ENCODE data around the gene KIFAP3.

Gene KIFAP3

GRCh38 chr1:169904834-169905233 lies 169.7 kb downstream of the KIFAP3 start:
- no peak for FAIRE-seq
- no peak for TF ChIP-seq POLR2A (IDR thresholded peaks at IDR 0.05; ENCODE audit: low read depth, low read length)

GRCh38 chr1:169902751-169903150 lies 171.7 kb downstream of the KIFAP3 start:
- no peak for DNase-seq (ENCODE audit: insufficient read length, low spot score)
- no peak for FAIRE-seq

More at GRCh38 chr1:169904834-169905233, 169.7 kb downstream of the KIFAP3 start:
- no peak for DNase-seq (ENCODE audit: insufficient read length, low spot score)

GRCh38 chr1:169901115-169901514 lies 173.4 kb downstream of the KIFAP3 start:
- no peak for DNase-seq (ENCODE audit: insufficient read length, low spot score)
- TF ChIP-seq POLR2A (IDR thresholded peaks at IDR 0.05; ENCODE audit: low read depth, low read length), result no peak
- no peak for FAIRE-seq

More at GRCh38 chr1:169902751-169903150, 171.7 kb downstream of the KIFAP3 start:
- TF ChIP-seq POLR2A (IDR thresholded peaks at IDR 0.05; ENCODE audit: low read depth, low read length), result no peak

GRCh38 chr1:169900571-169900970 lies 173.9 kb downstream of the KIFAP3 start:
- DNase-seq (ENCODE audit: insufficient read length, low spot score) (no peak), FAIRE-seq (no peak)
- no peak for TF ChIP-seq POLR2A (IDR thresholded peaks at IDR 0.05; ENCODE audit: low read depth, low read length)

- FAIRE-seq (no peak), DNase-seq (ENCODE audit: insufficient read length, low spot score) (no peak)
- no peak for TF ChIP-seq POLR2A (IDR thresholded peaks at IDR 0.05; ENCODE audit: low read depth, low read length)
These were observed 174.8 kb downstream of the KIFAP3 start for GRCh38 chr1:169899519-169900217.

GRCh38 chr1:169896013-169896412 lies 178.5 kb downstream of the KIFAP3 start:
- no peak for TF ChIP-seq POLR2A (IDR thresholded peaks at IDR 0.05; ENCODE audit: low read depth, low read length)
- DNase-seq (ENCODE audit: insufficient read length, low spot score), result no peak
- no peak for FAIRE-seq

- DNase-seq (ENCODE audit: insufficient read length, low spot score) (no peak), FAIRE-seq (no peak)
- no peak for TF ChIP-seq POLR2A (IDR thresholded peaks at IDR 0.05; ENCODE audit: low read depth, low read length)
These were observed 179.9 kb downstream of the KIFAP3 start for GRCh38 chr1:169894424-169895145.

- FAIRE-seq (peak; percentile 83), DNase-seq (ENCODE audit: insufficient read length, low spot score) (peak; percentile 96)
- peak; percentile 64 for TF ChIP-seq POLR2A (IDR thresholded peaks at IDR 0.05; ENCODE audit: low read depth, low read length)
These were observed 180.7 kb downstream of the KIFAP3 start, which contains the start of gene SCYL3 for GRCh38 chr1:169893645-169894423. Gene SCYL3, minus strand, starts transcription at chr1:169893896. Its CDS starts 5,056 bp downstream, at chr1:169888840.

- DNase-seq (ENCODE audit: insufficient read length, low spot score), result peak; percentile 62
- FAIRE-seq, result no peak
- TF ChIP-seq POLR2A (IDR thresholded peaks at IDR 0.05; ENCODE audit: low read depth, low read length), result no peak
These were observed 181.4 kb downstream of the KIFAP3 start for GRCh38 chr1:169892927-169893644.

- TF ChIP-seq POLR2A (IDR thresholded peaks at IDR 0.05; ENCODE audit: low read depth, low read length), result no peak
- DNase-seq (ENCODE audit: insufficient read length, low spot score), result no peak
- FAIRE-seq, result no peak
These were observed 182.1 kb downstream of the KIFAP3 start for GRCh38 chr1:169892176-169892926.

- no peak for TF ChIP-seq POLR2A (IDR thresholded peaks at IDR 0.05; ENCODE audit: low read depth, low read length)
- DNase-seq (ENCODE audit: insufficient read length, low spot score) (no peak), FAIRE-seq (no peak)
These were observed 183.0 kb downstream of the KIFAP3 start for GRCh38 chr1:169891539-169891885.

- DNase-seq (ENCODE audit: insufficient read length, low spot score), result no peak
- TF ChIP-seq POLR2A (IDR thresholded peaks at IDR 0.05; ENCODE audit: low read depth, low read length), result no peak
- no peak for FAIRE-seq
These were observed 183.5 kb downstream of the KIFAP3 start for GRCh38 chr1:169890761-169891538.
